22Rv1 (cell line): Measurements from ENCODE around the gene MAP7.
"Not testable (repeated sequence)": the region's sequence is repeated elsewhere in the genome, so short reads cannot be mapped to it uniquely, and the experiment has no call there.

Experiments used
- CTCF ChIP-seq: fragments of 450-650 bp; IDR thresholded peaks from 2 replicates; pipeline ENCODE4 v1.5.1; 2017; ENCODE audit warnings: mild to moderate bottlenecking
- ZFX ChIP-seq: fragments of 450-650 bp; IDR thresholded peaks from 2 replicates; pipeline ENCODE4 v1.6.1; 2017; ENCODE audit warnings: antibody characterized with exemption, borderline replicate concordance

- TF ChIP-seq CTCF, ZFX: not testable (repeated sequence)
Observed at GRCh38 chr6:136401236-136401635, 149.0 kb downstream of the MAP7 start.
